Spleen (tissue), 11 donors: Measurements from ENCODE around the gene TTC19. TPM values are rescaled to one million over a fixed set of nuclear protein-coding genes. Genes with fewer than 3 reads are reported as not detected.

ENCODE experiments used
- DNase-seq: peaks from one replicate; pipeline ENCODE4 v3.0.0-alpha.2; 2020
- H3K27ac ChIP-seq, 8 donors: fragments of 200-600 bp; sonication (generic) in 7 of 8; 1 replicate in 4 of 8; 2 replicates in 4 of 8; pipeline versions ENCODE4 v1.5.0 to v1.8.0; 2016 to 2021; ENCODE audit warnings: inconsistent platforms in 4 of 8, mild to moderate bottlenecking in 4 of 8, moderate library complexity in 1 of 8
- H3K27me3 ChIP-seq, 7 donors: fragments of 200-600 bp; sonication (generic) in 6 of 7; replicated peaks in 1 of 7; 1 replicate in 4 of 7; 2 replicates in 3 of 7; pipeline versions ENCODE4 v1.5.0 to v1.8.0; 2016 to 2021; ENCODE audit warnings: inconsistent platforms in 3 of 7, mild to moderate bottlenecking in 1 of 7
- H3K36me3 ChIP-seq, 6 donors: fragments of 200-600 bp; sonication (generic) in 5 of 6; 1 replicate in 4 of 6; 2 replicates in 2 of 6; pipeline versions ENCODE4 v1.5.0 to v1.8.0; 2016 to 2021; ENCODE audit warnings: inconsistent platforms in 2 of 6
- H3K4me1 ChIP-seq, 6 donors: fragments of 200-600 bp; sonication (generic) in 5 of 6; 1 replicate in 3 of 6; 2 replicates in 3 of 6; pipeline versions ENCODE4 v1.5.0 to v1.8.0; 2016 to 2021; ENCODE audit warnings: inconsistent platforms in 3 of 6
- H3K4me3 ChIP-seq, 8 donors: fragments of 200-600 bp; sonication (generic) in 7 of 8; 1 replicate in 4 of 8; 2 replicates in 4 of 8; pipeline versions ENCODE4 v1.5.0 to v1.8.0; 2016 to 2021; ENCODE audit warnings: inconsistent platforms in 4 of 8, mild to moderate bottlenecking in 4 of 8, moderate library complexity in 2 of 8
- H3K9me3 ChIP-seq, 8 donors: fragments of 200-600 bp; sonication (generic) in 7 of 8; 1 replicate in 4 of 8; 2 replicates in 4 of 8; pipeline versions ENCODE4 v1.5.0 to v1.8.0; 2016 to 2021; ENCODE audit warnings: inconsistent platforms in 4 of 8
- POLR2A ChIP-seq, 3 donors: fragments of 450-650 bp; IDR thresholded peaks; one replicate each; pipeline ENCODE4 v1.5.1; 2017; ENCODE audit warnings: antibody characterized with exemption in 3 of 3, mild to moderate bottlenecking in 1 of 3
- POLR2AphosphoS5 ChIP-seq, 3 donors: sonication (generic); formaldehyde crosslinking; IDR thresholded peaks; one replicate each; pipeline ENCODE4 v1.5.1; 2017; ENCODE audit warnings: antibody characterized with exemption in 3 of 3
- WGBS, 5 donors: extraction: QIAGEN DNeasy Blood & Tissue Kit in 3 of 5; methylation state at CpG; one replicate each; pipeline versions ENCODE4 v1.1.5 to v1.1.7; 2013 to 2018; 5-methylcytosine and 5-hydroxymethylcytosine counted together
- intact Hi-C: fragments of 100-400 bp; cut with DNase I; formaldehyde crosslinking; loops from one replicate; pipeline ENCODE4 v1.15.0; 2023; ENCODE audit warnings: low total_unique reads
- polyA plus RNA-seq, 3 donors: library from polyadenylated mRNA; stranded (reverse); fragments of 200-250 nt; gene quantifications; one replicate each; pipeline ENCODE4 v1.2.1, GENCODE V29; 2013
- total RNA-seq, 7 donors: library from RNA; depleted of rRNA in 3 of 7; stranded (reverse); fragments of >200 nt in 3 of 7; fragmentation: NEBNext Ultra II Directional in 4 of 7; extraction: Animal tissue kit (Norgen Biotek cat#: 25700) in 4 of 7; gene quantifications; one replicate each; pipeline versions ENCODE4 v1.1.0 to v1.2.1, GENCODE V29; 2016 to 2021
- TF ChIP-seq, protein P1 (sequence below), 11 experiments: fragments of 200-600 bp in 7 of 11; fragments of 450-650 bp in 4 of 11; sonication (generic) in 4 of 11; IDR thresholded peaks in 8 of 11; conservative IDR thresholded peaks in 3 of 11; 1 replicate in 7 of 11; 2 replicates in 4 of 11; pipeline versions ENCODE4 v1.4.0 to v1.8.0; 2016 to 2021; ENCODE audit warnings: antibody characterized with exemption in 11 of 11, inconsistent platforms in 4 of 11, mild to moderate bottlenecking in 1 of 11
- donor health status: healthy with polysubstance abuse.
- donor health status: DM: no; HTN: no; CAD: no; lungs with moderate emphysema.
- donor health status: DM: no; HTN: no; CAD: no.
- donor health status: Bipolar disorder and iron deficiency.
- donor health status: healthy.
- donor health status: DM: no; HTN: no; CAD: no.
- donor health status: DM: yes; HTN: yes; CAD: no.

The TTC19 gene
- total and polyA plus RNA-seq, 10 donors = 14.6 to 59.9 (median 34.4) TPM

DNA sequence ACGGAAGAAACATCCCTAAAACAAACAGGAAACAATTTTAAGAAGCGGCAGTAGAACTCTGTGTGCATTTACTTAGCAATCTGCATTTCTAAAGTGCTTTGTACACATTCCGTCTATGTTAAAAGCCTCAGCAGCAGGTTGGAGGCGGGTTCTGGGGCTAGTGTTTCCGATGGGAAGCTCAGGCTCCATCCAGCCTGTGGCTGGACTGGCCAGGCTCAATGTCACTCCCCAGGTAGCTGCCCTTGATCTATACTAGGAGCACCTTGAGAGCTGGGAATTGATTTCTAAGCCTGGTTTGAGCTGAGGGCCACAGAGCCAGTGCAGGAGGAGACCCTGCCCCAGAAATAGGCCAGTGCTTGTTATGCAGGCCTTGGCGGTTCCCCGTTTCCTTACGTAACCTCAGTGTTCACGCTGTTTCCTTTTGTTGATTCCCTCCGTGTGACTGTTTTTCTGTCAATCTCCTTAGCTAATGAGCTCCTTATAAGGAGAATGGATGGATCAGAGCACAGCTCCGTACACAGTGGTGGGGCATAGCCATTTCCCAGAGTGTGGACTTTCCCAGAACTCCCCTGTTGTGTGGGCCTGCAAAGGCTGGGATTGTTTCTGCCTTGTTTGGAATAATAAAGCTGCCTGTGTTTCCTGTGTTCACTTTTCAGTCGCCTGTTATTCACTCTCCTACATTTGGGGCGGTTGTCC, 33.3 kb upstream of the TTC19 start:
- no peaks in the 10 kb centered on the region for H3K9me3 ChIP-seq
- H3K4me3 ChIP-seq = peak overlapping the region in 1 of 8 donors; percentile 14
- H3K27me3 ChIP-seq = peaks cover 0 to 21% (median 0%) of the 10 kb centered on the region in 7 donors
- peak overlapping the region in 6 of 8 donors; percentile 8 to 65 (median 32) for H3K27ac ChIP-seq
- intact Hi-C loops = no loop called here
- peaks cover 0 to 23% (median 13%) of the 10 kb centered on the region in 6 donors for H3K4me1 ChIP-seq
- no peaks in the 10 kb centered on the region for H3K36me3 ChIP-seq
- peak; percentile 64 for DNase-seq
- 27 to 41% (median 34%) methylated on average over 13 of the region's 13 CpGs for WGBS, 5 donors
- TF ChIP-seq POLR2AphosphoS5 (IDR thresholded peaks at IDR 0.05) = no peak
- no peak for TF ChIP-seq POLR2A (IDR thresholded peaks at IDR 0.05)
- TF ChIP-seq, protein P1, sequence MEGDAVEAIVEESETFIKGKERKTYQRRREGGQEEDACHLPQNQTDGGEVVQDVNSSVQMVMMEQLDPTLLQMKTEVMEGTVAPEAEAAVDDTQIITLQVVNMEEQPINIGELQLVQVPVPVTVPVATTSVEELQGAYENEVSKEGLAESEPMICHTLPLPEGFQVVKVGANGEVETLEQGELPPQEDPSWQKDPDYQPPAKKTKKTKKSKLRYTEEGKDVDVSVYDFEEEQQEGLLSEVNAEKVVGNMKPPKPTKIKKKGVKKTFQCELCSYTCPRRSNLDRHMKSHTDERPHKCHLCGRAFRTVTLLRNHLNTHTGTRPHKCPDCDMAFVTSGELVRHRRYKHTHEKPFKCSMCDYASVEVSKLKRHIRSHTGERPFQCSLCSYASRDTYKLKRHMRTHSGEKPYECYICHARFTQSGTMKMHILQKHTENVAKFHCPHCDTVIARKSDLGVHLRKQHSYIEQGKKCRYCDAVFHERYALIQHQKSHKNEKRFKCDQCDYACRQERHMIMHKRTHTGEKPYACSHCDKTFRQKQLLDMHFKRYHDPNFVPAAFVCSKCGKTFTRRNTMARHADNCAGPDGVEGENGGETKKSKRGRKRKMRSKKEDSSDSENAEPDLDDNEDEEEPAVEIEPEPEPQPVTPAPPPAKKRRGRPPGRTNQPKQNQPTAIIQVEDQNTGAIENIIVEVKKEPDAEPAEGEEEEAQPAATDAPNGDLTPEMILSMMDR (IDR thresholded peaks at IDR 0.05 in 8 of 11, conservative IDR thresholded peaks at IDR 0.05 in 3 of 11) = no peak

DNA sequence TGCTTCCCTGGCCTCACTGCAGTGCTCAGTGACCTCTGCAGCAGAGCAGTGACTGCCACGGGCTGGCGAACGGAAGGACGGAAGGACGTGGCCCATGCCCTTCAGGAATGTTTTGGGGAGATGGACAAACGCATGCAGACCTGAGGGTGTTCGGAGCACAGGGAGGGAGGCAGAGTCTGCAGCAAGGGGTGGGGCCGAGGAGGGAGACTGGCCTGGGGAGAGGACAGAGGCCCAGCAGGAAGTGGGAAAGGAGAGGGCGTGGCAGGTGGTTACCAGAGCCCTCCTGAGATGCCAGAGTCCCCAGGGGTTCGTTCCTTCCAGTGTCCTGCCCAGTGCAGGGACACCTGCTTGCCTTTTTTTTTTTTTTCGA, 32.8 kb upstream of the TTC19 start:
- Histone ChIP-seq H3K4me1 (peaks cover 0 to 23% (median 13%) of the 10 kb centered on the region in 6 donors), H3K36me3 (no peaks in the 10 kb centered on the region), H3K27ac (peak overlapping the region in 5 of 8 donors; percentile 14 to 65 (median 49)), H3K9me3 (no peaks in the 10 kb centered on the region), H3K27me3 (peaks cover 0 to 21% (median 0%) of the 10 kb centered on the region in 7 donors), H3K4me3 (peak overlapping the region in 1 of 8 donors; percentile 14)
- TF ChIP-seq, protein P1 (IDR thresholded peaks at IDR 0.05 in 8 of 11, conservative IDR thresholded peaks at IDR 0.05 in 3 of 11) = no peak
- TF ChIP-seq POLR2A (IDR thresholded peaks at IDR 0.05) = no peak
- no peak for TF ChIP-seq POLR2AphosphoS5 (IDR thresholded peaks at IDR 0.05)
- WGBS, 5 donors = 26 to 50% (median 44%) methylated on average over 11 of the region's 11 CpGs
- peak; percentile 47 for DNase-seq
- intact Hi-C loops = no loop called here

- WGBS, 5 donors = 86 to 93% (median 89%) methylated on average over 11 of the region's 11 CpGs
- no peak overlapping the region for H3K27ac ChIP-seq
- TF ChIP-seq, protein P1 (IDR thresholded peaks at IDR 0.05 in 8 of 11, conservative IDR thresholded peaks at IDR 0.05 in 3 of 11) = no peak
- TF ChIP-seq POLR2AphosphoS5 (IDR thresholded peaks at IDR 0.05) = no peak
- TF ChIP-seq POLR2A (IDR thresholded peaks at IDR 0.05) = no peak
- H3K9me3 ChIP-seq = no peaks in the 10 kb centered on the region
- no peaks in the 10 kb centered on the region for H3K36me3 ChIP-seq
- DNase-seq = no peak
- peaks cover 0 to 23% (median 13%) of the 10 kb centered on the region in 6 donors for H3K4me1 ChIP-seq
- intact Hi-C loops = no loop called here
- no peak overlapping the region for H3K4me3 ChIP-seq
- H3K27me3 ChIP-seq = peaks cover 0 to 21% (median 0%) of the 10 kb centered on the region in 7 donors
Observed at GRCh38 chr17:15967706-15968399, 31.8 kb upstream of the TTC19 start.

- DNase-seq = no peak
- intact Hi-C loops = no loop called here
- TF ChIP-seq POLR2A (IDR thresholded peaks at IDR 0.05) (no peak), POLR2AphosphoS5 (IDR thresholded peaks at IDR 0.05) (no peak)
- TF ChIP-seq, protein P1 (IDR thresholded peaks at IDR 0.05 in 8 of 11, conservative IDR thresholded peaks at IDR 0.05 in 3 of 11) = no peak
- Histone ChIP-seq H3K27me3 (peaks cover 0 to 21% (median 0%) of the 10 kb centered on the region in 7 donors), H3K36me3 (peaks cover 0 to 4% (median 0%) of the 10 kb centered on the region in 6 donors), H3K4me1 (peaks cover 0 to 23% (median 13%) of the 10 kb centered on the region in 6 donors), H3K27ac (no peak overlapping the region), H3K4me3 (no peak overlapping the region), H3K9me3 (no peaks in the 10 kb centered on the region)
- 94 to 98% (median 96%) methylated on average over 8 of the region's 8 CpGs for WGBS, 5 donors
Observed at GRCh38 chr17:15969463-15969862, 30.2 kb upstream of the TTC19 start.
